H9 (cell line): ENCODE measurements around the gene CDHR5. TPM values are rescaled to one million over a fixed set of nuclear protein-coding genes. Genes with fewer than 3 reads are reported as not detected.

ENCODE experiments used
- DNase-seq: peaks from one replicate; pipeline ENCODE4 v3.0.0-alpha.2; 2017
- H2AFZ ChIP-seq: one replicate; pipeline ENCODE4 v1.6.1; 2013; ENCODE audit warnings: mild to moderate bottlenecking, low read length, control low read depth, moderate library complexity
- H2AK5ac ChIP-seq: 2 replicates; pipeline ENCODE4 v1.6.1; 2013; ENCODE audit warnings: low read length, control low read depth, mixed read lengths; ENCODE audit not compliant: insufficient read length
- H2BK120ac ChIP-seq: one replicate; pipeline ENCODE4 v1.6.1; 2013; ENCODE audit warnings: low read depth, mild to moderate bottlenecking, low read length, control low read depth, inconsistent platforms; ENCODE audit not compliant: poor library complexity, severe bottlenecking
- H2BK12ac ChIP-seq: 2 replicates; pipeline ENCODE4 v1.6.1; 2013; ENCODE audit warnings: low read length, control low read depth, mixed read lengths, low read depth; ENCODE audit not compliant: insufficient read length
- H2BK15ac ChIP-seq: 2 replicates; pipeline ENCODE4 v1.6.1; 2013; ENCODE audit warnings: low read depth, low read length, control low read depth
- H2BK20ac ChIP-seq: one replicate; pipeline ENCODE4 v1.6.1; 2013; ENCODE audit warnings: low read depth, mild to moderate bottlenecking, low read length, control low read depth, inconsistent platforms; ENCODE audit not compliant: poor library complexity, severe bottlenecking
- H2BK5ac ChIP-seq: 2 replicates; pipeline ENCODE4 v1.6.1; 2013; ENCODE audit warnings: low read length, control low read depth, mixed read lengths; ENCODE audit not compliant: insufficient read length
- H3K14ac ChIP-seq: 2 replicates; pipeline ENCODE4 v1.6.1; 2013; ENCODE audit warnings: low read length, control low read depth; ENCODE audit not compliant: insufficient read depth
- H3K18ac ChIP-seq: 2 replicates; pipeline ENCODE4 v1.6.1; 2013; ENCODE audit warnings: low read depth, mild to moderate bottlenecking, mixed read lengths, low read length, control low read depth; ENCODE audit not compliant: insufficient read length
- H3K23ac ChIP-seq: 2 replicates; pipeline ENCODE4 v1.6.1; 2013; ENCODE audit warnings: low read length, control low read depth, mixed read lengths, low read depth; ENCODE audit not compliant: insufficient read length
- H3K23me2 ChIP-seq: 2 replicates; pipeline ENCODE4 v1.6.1; 2013; ENCODE audit warnings: low read depth, mild to moderate bottlenecking, mixed read lengths, low read length, control low read depth; ENCODE audit not compliant: insufficient read length, poor library complexity, severe bottlenecking
- H3K27ac ChIP-seq: 2 replicates; pipeline ENCODE4 v1.5.1; 2013; ENCODE audit warnings: low read length, control low read depth, mixed read lengths, low read depth; ENCODE audit not compliant: insufficient read length
- H3K27me3 ChIP-seq: 2 replicates; pipeline ENCODE4 v1.6.1; 2013; ENCODE audit warnings: low read length, control low read depth, inconsistent platforms; ENCODE audit not compliant: insufficient read depth
- H3K4ac ChIP-seq: 2 replicates; pipeline ENCODE4 v1.6.1; 2013; ENCODE audit warnings: low read depth, mild to moderate bottlenecking, control low read depth, inconsistent platforms, low read length, moderate library complexity
- H3K4me1 ChIP-seq: 2 replicates; pipeline ENCODE4 v1.6.1; 2013; ENCODE audit warnings: low read length, control low read depth, inconsistent platforms; ENCODE audit not compliant: insufficient read depth
- H3K4me2 ChIP-seq: 2 replicates; pipeline ENCODE4 v1.6.1; 2013; ENCODE audit warnings: low read length, control low read depth, mixed read lengths; ENCODE audit not compliant: insufficient read length, insufficient read depth
- H3K56ac ChIP-seq: 2 replicates; pipeline ENCODE4 v1.6.1; 2013; ENCODE audit warnings: low read depth, mild to moderate bottlenecking, mixed read lengths, low read length, control low read depth; ENCODE audit not compliant: insufficient read length
- H3K79me1 ChIP-seq: 2 replicates; pipeline ENCODE4 v1.6.1; 2013; ENCODE audit warnings: low read depth, mild to moderate bottlenecking, moderate library complexity, low read length, control low read depth, inconsistent platforms; ENCODE audit not compliant: insufficient read depth, poor library complexity, severe bottlenecking
- H3K79me2 ChIP-seq: 2 replicates; pipeline ENCODE4 v1.6.1; 2013; ENCODE audit warnings: low read length, control low read depth, inconsistent platforms; ENCODE audit not compliant: insufficient read depth
- H3K9ac ChIP-seq: 2 replicates; pipeline ENCODE4 v1.6.1; 2013; ENCODE audit warnings: low read length, control low read depth, mixed read lengths; ENCODE audit not compliant: insufficient read length; ENCODE audit errors: extremely low read depth
- H3K9me3 ChIP-seq: one replicate; pipeline ENCODE4 v1.6.1; 2013; ENCODE audit warnings: low read depth, low read length, inconsistent platforms; ENCODE audit not compliant: control insufficient read depth
- H3T11ph ChIP-seq: one replicate; pipeline ENCODE4 v1.6.1; 2013; ENCODE audit warnings: mild to moderate bottlenecking, low read length, control low read depth, inconsistent platforms
- H4K20me1 ChIP-seq: one replicate; pipeline ENCODE4 v1.6.1; 2013; ENCODE audit not compliant: control insufficient read depth, insufficient read length, insufficient read depth
- H4K5ac ChIP-seq: 2 replicates; pipeline ENCODE4 v1.6.1; 2013; ENCODE audit warnings: low read depth, mild to moderate bottlenecking, mixed read lengths, low read length, control low read depth; ENCODE audit not compliant: insufficient read length
- H4K8ac ChIP-seq: replicated peaks from 2 replicates; pipeline ENCODE4 v1.6.1; 2013; ENCODE audit warnings: low read length, control low read depth, mixed read lengths, low read depth; ENCODE audit not compliant: insufficient read length
- H4K91ac ChIP-seq: 2 replicates; pipeline ENCODE4 v1.6.1; 2013; ENCODE audit warnings: low read depth, mild to moderate bottlenecking, moderate library complexity, mixed read lengths, low read length, control low read depth; ENCODE audit not compliant: insufficient read length
- H3K27ac Mint-ChIP-seq, 3 experiments: 2 replicates in 2 of 3; 3 replicates in 1 of 3; pipeline ENCODE4 v1.8.0; 2020 to 2021; ENCODE audit warnings: mixed read lengths in 3 of 3, mild to moderate bottlenecking in 1 of 3, moderate library complexity in 1 of 3
- H3K27me3 Mint-ChIP-seq: 2 replicates; pipeline ENCODE4 v1.8.0; 2021; ENCODE audit warnings: low read depth, mild to moderate bottlenecking, moderate library complexity, mixed read lengths
- H3K36me3 Mint-ChIP-seq, 3 experiments: 2 replicates in 2 of 3; 3 replicates in 1 of 3; pipeline ENCODE4 v1.8.0; 2020 to 2021; ENCODE audit warnings: low read depth in 3 of 3, mixed read lengths in 3 of 3; ENCODE audit not compliant: insufficient read depth in 1 of 3
- H3K4me1 Mint-ChIP-seq, 2 experiments: 2 replicates each; pipeline ENCODE4 v1.8.0; 2020; ENCODE audit warnings: mixed read lengths in 2 of 2
- H3K4me3 Mint-ChIP-seq, 2 experiments: 2 replicates in 1 of 2; 3 replicates in 1 of 2; pipeline ENCODE4 v1.8.0; 2020 to 2021; ENCODE audit warnings: mild to moderate bottlenecking in 2 of 2, mixed read lengths in 2 of 2, moderate library complexity in 1 of 2
- H3K9me3 Mint-ChIP-seq, 2 experiments: 2 replicates in 1 of 2; 3 replicates in 1 of 2; pipeline ENCODE4 v1.8.0; 2020; ENCODE audit warnings: mild to moderate bottlenecking in 2 of 2, mixed read lengths in 2 of 2, moderate library complexity in 1 of 2
- CTCF ChIP-seq: fragments of 200-600 bp; sonication (generic); conservative IDR thresholded peaks from 3 replicates; pipeline ENCODE4 v1.8.0; 2021; ENCODE audit warnings: antibody characterized with exemption, mild to moderate bottlenecking
- WGBS: extraction: QIAGEN DNeasy Blood & Tissue Kit; methylation state at CpG from one replicate; pipeline ENCODE4 v1.1.7; 2013; ENCODE audit warnings: missing lambda C conversion rate, low lambda C conversion rate, mixed read lengths; ENCODE audit not compliant: insufficient read length; ENCODE audit errors: extremely low coverage; 5-methylcytosine and 5-hydroxymethylcytosine counted together
- total RNA-seq: library from RNA; stranded (reverse); gene quantifications from 2 replicates; pipeline ENCODE4 v1.2.1, GENCODE V29; 2021

CDHR5 gene
- total RNA-seq, 1 experiment from 2014 or later, result not detected

GRCh38 chr11:639332-639955 is 14.7 kb upstream of the CDHR5 start:
- Mint-ChIP-seq H3K36me3 (peaks cover 2 to 22% (median 5%) of the 10 kb centered on the region in 3 experiments; a peak in 4 of 7 replicates), H3K27ac (peak overlapping the region in 1 of 3 experiments; percentile 93; a peak in 2 of 7 replicates), H3K27me3 (peaks cover 50% of the 10 kb centered on the region), H3K4me3 (peak overlapping the region; percentile 55 to 75; a peak in 3 of 5 replicates), H3K9me3 (no peaks in the 10 kb centered on the region; a peak in 2 of 5 replicates), H3K4me1 (peaks cover 18 to 28% of the 10 kb centered on the region in 2 experiments)
- H4K8ac ChIP-seq, result no peak overlapping the region
- H3K27me3 ChIP-seq, result peaks cover 33% of the 10 kb centered on the region
- H2BK120ac ChIP-seq, result no peak overlapping the region
- H2BK5ac ChIP-seq, result no peak overlapping the region
- no peaks in the 10 kb centered on the region for H3K79me1 ChIP-seq
- H3K9me3 ChIP-seq, result no peaks in the 10 kb centered on the region
- peaks cover 19% of the 10 kb centered on the region for H3K23me2 ChIP-seq
- H3K9ac ChIP-seq, result no peak overlapping the region
- no peak overlapping the region for H3K27ac ChIP-seq
- no peaks in the 10 kb centered on the region; the same call in 1 of the 2 replicates for H3K4me1 ChIP-seq
- H3K56ac ChIP-seq, result no peak overlapping the region
- no peak overlapping the region for H2BK15ac ChIP-seq
- no peak overlapping the region for H2AK5ac ChIP-seq
- no peak for TF ChIP-seq CTCF
- no peak overlapping the region for H2BK20ac ChIP-seq
- H3K4me2 ChIP-seq, result peak overlapping the region; percentile 33
- no peak overlapping the region for H4K5ac ChIP-seq
- WGBS, result no CpG with 5 or more reads among the region's 80 CpGs
- H3K14ac ChIP-seq, result peak overlapping the region; percentile 40
- H3T11ph ChIP-seq, result no peak overlapping the region
- no peak overlapping the region for H4K91ac ChIP-seq
- H3K23ac ChIP-seq, result no peak overlapping the region
- no peak overlapping the region for H2BK12ac ChIP-seq
- H3K4ac ChIP-seq, result no peak overlapping the region
- H3K18ac ChIP-seq, result peak overlapping the region; percentile 62
- no peak overlapping the region for H2AFZ ChIP-seq
- H3K79me2 ChIP-seq, result no peaks in the 10 kb centered on the region
- no peaks in the 10 kb centered on the region for H4K20me1 ChIP-seq
- no peak for DNase-seq
